ENCODE measurements around the gene MX2. TPM values are rescaled to one million over a fixed set of nuclear protein-coding genes. Genes with fewer than 3 reads are reported as not detected.

MX2 gene
- total and polyA plus RNA-seq, 2 donors (not counting 1 experiment from before 2014, with no cell fraction given), result 51.2 to 64.3 TPM

DNA sequence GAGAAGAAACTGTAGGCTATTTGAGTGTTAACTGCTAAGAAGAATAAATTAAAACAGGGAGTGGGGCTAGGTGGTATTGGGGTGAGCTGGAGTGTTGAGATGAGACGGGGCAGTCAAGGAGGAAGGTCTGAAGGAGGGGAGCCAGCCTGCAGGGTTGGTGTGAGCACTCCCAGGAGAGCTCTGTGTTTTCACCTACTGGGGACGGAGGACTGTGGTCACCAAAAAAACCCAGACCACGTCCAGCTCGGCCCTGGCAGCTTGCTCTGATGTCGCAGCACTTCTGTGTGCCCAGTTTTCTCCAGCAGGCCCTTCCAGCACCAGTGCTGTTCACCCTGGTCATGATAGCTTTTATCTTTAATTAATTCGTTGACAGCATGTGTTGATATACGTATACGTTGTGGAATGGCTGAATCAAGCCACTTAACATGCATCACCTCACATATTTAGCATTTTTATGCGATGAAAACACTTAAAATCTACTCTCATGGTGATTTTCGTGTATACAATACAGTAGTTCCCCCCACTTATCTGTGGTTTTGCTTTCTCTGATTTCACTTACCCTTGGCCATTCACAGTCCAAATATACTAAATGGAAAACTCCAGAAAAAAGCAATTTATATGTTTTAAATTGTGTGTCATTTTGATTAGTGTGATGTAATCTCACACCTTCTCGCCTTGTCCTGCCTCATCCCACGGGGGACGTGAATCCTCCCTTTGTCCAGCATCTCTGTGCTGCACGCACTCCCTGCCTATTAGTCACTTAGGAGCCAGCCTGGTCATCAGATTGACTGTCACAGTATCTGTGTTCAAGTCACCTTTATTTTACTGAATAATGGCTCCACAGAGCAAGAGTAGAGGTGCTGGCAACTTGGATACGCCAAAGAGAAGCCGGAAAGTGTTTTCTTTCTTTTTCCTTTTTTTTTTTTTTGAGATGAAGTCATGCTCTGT is 32.9 kb upstream of the MX2 start:
- Histone ChIP-seq H3K4me3 (ENCODE audit: control extremely low read depth in 1 of 5, extremely low read depth in 1 of 5, insufficient read depth in 1 of 5, low read depth in 2 of 5, low read length in 4 of 5) (no peak overlapping the region), H3K4me2 (replicated peaks; ENCODE audit: low read depth, low read length, poor library complexity, severe bottlenecking) (no peak overlapping the region), H3K9me3 (ENCODE audit: control extremely low read depth in 1 of 3, control insufficient read depth in 2 of 3, insufficient read depth in 1 of 3, low read length in 2 of 3) (peaks cover 0 to 2% (median 0%) of the 10 kb centered on the region in 3 donors), H3K27ac (ENCODE audit: low read length in 2 of 2) (no peak overlapping the region), H3K4me1 (ENCODE audit: control insufficient read depth in 2 of 2, insufficient read depth in 2 of 2, low read length in 2 of 2) (no peaks in the 10 kb centered on the region), H3K9ac (ENCODE audit: low read length) (no peak overlapping the region), H4K20me1 (ENCODE audit: control insufficient read depth, insufficient read depth, low read length, poor library complexity, severe bottlenecking) (no peaks in the 10 kb centered on the region), H3K36me3 (replicated peaks in 1 of 2; ENCODE audit: control extremely low read depth in 1 of 2, control insufficient read depth in 1 of 2, extremely low read depth in 1 of 2, insufficient read depth in 2 of 2, low read length in 1 of 2) (no peaks in the 10 kb centered on the region), H3K27me3 (replicated peaks in 1 of 4; ENCODE audit: control extremely low read depth in 1 of 4, control insufficient read depth in 3 of 4, insufficient read depth in 4 of 4, low read length in 3 of 4) (peaks cover 0 to 1% (median 0%) of the 10 kb centered on the region in 4 experiments), H3K79me2 (ENCODE audit: control insufficient read depth, insufficient read depth, low read length) (no peaks in the 10 kb centered on the region), H2AFZ (ENCODE audit: insufficient read depth, low read depth, low read length, poor library complexity, severe bottlenecking) (no peak overlapping the region)
- WGBS (ENCODE audit: insufficient coverage), result 90% methylated on average over 15 of the region's 16 CpGs
- Mint-ChIP-seq H3K4me3 (no peak overlapping the region), H3K4me1 (no peaks in the 10 kb centered on the region), H3K9me3 (ENCODE audit: insufficient read depth) (no peaks in the 10 kb centered on the region), H3K27me3 (peaks cover 4% of the 10 kb centered on the region), H3K27ac (no peak overlapping the region)
- no peak for DNase-seq
- ATAC-seq (ENCODE audit: low read depth), result no peak
- CTCF ChIA-PET, result interaction anchor here (0.7 to 1.1 kb wide), 2 partner anchors 46 to 236 kb away, joined by 3 read pairs; no protein-coding TSS in a partner anchor
- POLR2A ChIA-PET, result no interaction called here
- intact Hi-C loops (cut with micrococcal nuclease), result no loop called here
- no peak for TF ChIP-seq EZH2 (IDR thresholded peaks at IDR 0.05; ENCODE audit: borderline replicate concordance, insufficient read depth, low read depth, low read length, poor library complexity, severe bottlenecking)
- TF ChIP-seq, protein P1, sequence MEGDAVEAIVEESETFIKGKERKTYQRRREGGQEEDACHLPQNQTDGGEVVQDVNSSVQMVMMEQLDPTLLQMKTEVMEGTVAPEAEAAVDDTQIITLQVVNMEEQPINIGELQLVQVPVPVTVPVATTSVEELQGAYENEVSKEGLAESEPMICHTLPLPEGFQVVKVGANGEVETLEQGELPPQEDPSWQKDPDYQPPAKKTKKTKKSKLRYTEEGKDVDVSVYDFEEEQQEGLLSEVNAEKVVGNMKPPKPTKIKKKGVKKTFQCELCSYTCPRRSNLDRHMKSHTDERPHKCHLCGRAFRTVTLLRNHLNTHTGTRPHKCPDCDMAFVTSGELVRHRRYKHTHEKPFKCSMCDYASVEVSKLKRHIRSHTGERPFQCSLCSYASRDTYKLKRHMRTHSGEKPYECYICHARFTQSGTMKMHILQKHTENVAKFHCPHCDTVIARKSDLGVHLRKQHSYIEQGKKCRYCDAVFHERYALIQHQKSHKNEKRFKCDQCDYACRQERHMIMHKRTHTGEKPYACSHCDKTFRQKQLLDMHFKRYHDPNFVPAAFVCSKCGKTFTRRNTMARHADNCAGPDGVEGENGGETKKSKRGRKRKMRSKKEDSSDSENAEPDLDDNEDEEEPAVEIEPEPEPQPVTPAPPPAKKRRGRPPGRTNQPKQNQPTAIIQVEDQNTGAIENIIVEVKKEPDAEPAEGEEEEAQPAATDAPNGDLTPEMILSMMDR (IDR thresholded peaks at IDR 0.05), result no peak

DNA sequence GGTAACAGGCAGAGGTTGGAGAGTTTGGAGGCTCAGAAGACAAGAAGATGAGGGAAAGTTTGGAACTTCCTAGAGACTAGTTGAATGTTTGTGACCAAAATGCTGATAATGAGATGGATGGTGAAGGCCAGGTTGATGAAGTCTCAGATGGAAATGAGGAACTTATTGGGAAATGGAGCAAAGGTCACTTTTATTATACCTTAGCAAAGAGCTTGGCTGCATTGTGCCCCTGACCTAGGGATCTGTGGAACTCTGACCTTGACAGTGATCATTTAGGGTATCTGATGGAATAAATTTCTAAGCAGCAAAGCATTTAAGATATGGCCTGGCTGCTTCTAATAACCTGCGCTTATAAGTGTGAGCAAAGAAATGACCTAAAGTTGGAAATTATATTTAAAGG is 28.1 kb upstream of the MX2 start:
- Histone ChIP-seq H3K27me3 (replicated peaks in 1 of 4; ENCODE audit: control extremely low read depth in 1 of 4, control insufficient read depth in 3 of 4, insufficient read depth in 4 of 4, low read length in 3 of 4) (peaks cover 0 to 5% (median 0%) of the 10 kb centered on the region in 4 experiments), H3K27ac (ENCODE audit: low read length in 2 of 2) (no peak overlapping the region), H4K20me1 (ENCODE audit: control insufficient read depth, insufficient read depth, low read length, poor library complexity, severe bottlenecking) (no peaks in the 10 kb centered on the region), H3K79me2 (ENCODE audit: control insufficient read depth, insufficient read depth, low read length) (no peaks in the 10 kb centered on the region), H3K4me1 (ENCODE audit: control insufficient read depth in 2 of 2, insufficient read depth in 2 of 2, low read length in 2 of 2) (no peaks in the 10 kb centered on the region), H3K9ac (ENCODE audit: low read length) (no peak overlapping the region), H3K36me3 (replicated peaks in 1 of 2; ENCODE audit: control extremely low read depth in 1 of 2, control insufficient read depth in 1 of 2, extremely low read depth in 1 of 2, insufficient read depth in 2 of 2, low read length in 1 of 2) (no peaks in the 10 kb centered on the region), H3K4me3 (ENCODE audit: control extremely low read depth in 1 of 5, extremely low read depth in 1 of 5, insufficient read depth in 1 of 5, low read depth in 2 of 5, low read length in 4 of 5) (no peak overlapping the region), H3K9me3 (ENCODE audit: control extremely low read depth in 1 of 3, control insufficient read depth in 2 of 3, insufficient read depth in 1 of 3, low read length in 2 of 3) (peaks cover 0 to 8% (median 2%) of the 10 kb centered on the region in 3 donors), H3K4me2 (replicated peaks; ENCODE audit: low read depth, low read length, poor library complexity, severe bottlenecking) (no peak overlapping the region), H2AFZ (ENCODE audit: insufficient read depth, low read depth, low read length, poor library complexity, severe bottlenecking) (no peak overlapping the region)
- 100% methylated on average over 1 of the region's 1 CpG for WGBS (ENCODE audit: insufficient coverage)
- intact Hi-C loops (cut with micrococcal nuclease), result no loop called here
- Mint-ChIP-seq H3K4me3 (no peak overlapping the region), H3K4me1 (no peaks in the 10 kb centered on the region), H3K27me3 (peaks cover 8% of the 10 kb centered on the region), H3K9me3 (ENCODE audit: insufficient read depth) (no peaks in the 10 kb centered on the region), H3K27ac (no peak overlapping the region)
- ChIA-PET CTCF (no interaction called here), POLR2A (no interaction called here)
- ATAC-seq (ENCODE audit: low read depth), result no peak
- TF ChIP-seq, protein P1 (IDR thresholded peaks at IDR 0.05), result no peak
- TF ChIP-seq EZH2 (IDR thresholded peaks at IDR 0.05; ENCODE audit: borderline replicate concordance, insufficient read depth, low read depth, low read length, poor library complexity, severe bottlenecking), result no peak
- no peak for DNase-seq

Measured in B cell (primary cell).